IPS-18a (cell line): Measurements from ENCODE around the gene UBASH3A.

Experiments used
- H3K27ac ChIP-seq: one replicate; pipeline ENCODE4 v1.5.1; 2013; ENCODE audit warnings: low read length
- H3K27me3 ChIP-seq: one replicate; pipeline ENCODE4 v1.6.1; 2013; ENCODE audit warnings: mild to moderate bottlenecking, low read length; ENCODE audit not compliant: control insufficient read depth, insufficient read depth
- H3K36me3 ChIP-seq: one replicate; pipeline ENCODE4 v1.6.1; 2013; ENCODE audit warnings: low read depth, low read length; ENCODE audit not compliant: control insufficient read depth
- H3K4me1 ChIP-seq: one replicate; pipeline ENCODE4 v1.6.1; 2013; ENCODE audit warnings: low read depth, low read length; ENCODE audit not compliant: control insufficient read depth
- H3K4me3 ChIP-seq: one replicate; pipeline ENCODE4 v1.5.1; 2013; ENCODE audit warnings: low read length
- H3K9ac ChIP-seq: one replicate; pipeline ENCODE4 v1.6.1; 2013; ENCODE audit warnings: mild to moderate bottlenecking, low read length, moderate library complexity
- H3K9me3 ChIP-seq: one replicate; pipeline ENCODE4 v1.6.1; 2013; ENCODE audit warnings: low read depth, low read length; ENCODE audit not compliant: control insufficient read depth

The UBASH3A gene

GRCh38 chr21:42393443-42393950 lies 10.2 kb upstream of the UBASH3A start:
- H3K9me3 ChIP-seq = no peaks in the 10 kb centered on the region
- H3K36me3 ChIP-seq = no peaks in the 10 kb centered on the region
- no peak overlapping the region for H3K4me3 ChIP-seq
- H3K9ac ChIP-seq = no peak overlapping the region
- H3K4me1 ChIP-seq = peaks cover 11% of the 10 kb centered on the region
- no peaks in the 10 kb centered on the region for H3K27me3 ChIP-seq
- H3K27ac ChIP-seq = no peak overlapping the region

- H3K9ac ChIP-seq = no peak overlapping the region
- no peaks in the 10 kb centered on the region for H3K27me3 ChIP-seq
- no peak overlapping the region for H3K27ac ChIP-seq
These were observed 8.4 kb upstream of the UBASH3A start for GRCh38 chr21:42395302-42395701.

GRCh38 chr21:42395905-42396651 lies 7.6 kb upstream of the UBASH3A start, which contains the start of gene TMPRSS3:
Gene TMPRSS3, minus strand, starts transcription at chr21:42396052. Its CDS starts 635 bp downstream, at chr21:42395417.
- no peaks in the 10 kb centered on the region for H3K4me1 ChIP-seq
- H3K9ac ChIP-seq = no peak within 1 kb of the TSS
- H3K9me3 ChIP-seq = no peaks in the 10 kb centered on the region
- H3K4me3 ChIP-seq = no peak within 1 kb of the TSS
- H3K27me3 ChIP-seq = no peaks in the 10 kb centered on the region
- H3K27ac ChIP-seq = no peak within 1 kb of the TSS
- H3K36me3 ChIP-seq = no peaks in the 10 kb centered on the region

More at GRCh38 chr21:42395302-42395701, 8.4 kb upstream of the UBASH3A start:
- no peaks in the 10 kb centered on the region for H3K9me3 ChIP-seq
- no peaks in the 10 kb centered on the region for H3K4me1 ChIP-seq
- no peak overlapping the region for H3K4me3 ChIP-seq
- H3K36me3 ChIP-seq = no peaks in the 10 kb centered on the region

GRCh38 chr21:42396799-42397745 lies 6.6 kb upstream of the UBASH3A start:
- H3K9me3 ChIP-seq = no peaks in the 10 kb centered on the region
- H3K4me3 ChIP-seq = no peak overlapping the region
- H3K36me3 ChIP-seq = no peaks in the 10 kb centered on the region
- no peak overlapping the region for H3K27ac ChIP-seq
- H3K27me3 ChIP-seq = no peaks in the 10 kb centered on the region
- no peak overlapping the region for H3K9ac ChIP-seq
- no peaks in the 10 kb centered on the region for H3K4me1 ChIP-seq

GRCh38 chr21:42397746-42398394 lies 5.8 kb upstream of the UBASH3A start:
- H3K9me3 ChIP-seq = no peaks in the 10 kb centered on the region
- no peaks in the 10 kb centered on the region for H3K4me1 ChIP-seq
- H3K36me3 ChIP-seq = no peaks in the 10 kb centered on the region
- H3K4me3 ChIP-seq = no peak overlapping the region
- no peaks in the 10 kb centered on the region for H3K27me3 ChIP-seq
- no peak overlapping the region for H3K27ac ChIP-seq
- no peak overlapping the region for H3K9ac ChIP-seq

GRCh38 chr21:42398436-42399028 lies 5.2 kb upstream of the UBASH3A start:
- H3K9ac ChIP-seq = no peak overlapping the region
- no peak overlapping the region for H3K4me3 ChIP-seq
- H3K27me3 ChIP-seq = no peaks in the 10 kb centered on the region
- no peaks in the 10 kb centered on the region for H3K4me1 ChIP-seq
- no peaks in the 10 kb centered on the region for H3K9me3 ChIP-seq
- H3K36me3 ChIP-seq = no peaks in the 10 kb centered on the region
- H3K27ac ChIP-seq = no peak overlapping the region

- Histone ChIP-seq H3K27ac (no peak overlapping the region), H3K4me1 (no peaks in the 10 kb centered on the region), H3K4me3 (no peak overlapping the region), H3K9ac (no peak overlapping the region), H3K27me3 (no peaks in the 10 kb centered on the region), H3K36me3 (no peaks in the 10 kb centered on the region), H3K9me3 (no peaks in the 10 kb centered on the region)
These were observed 3.2 kb upstream of the UBASH3A start for GRCh38 chr21:42400525-42400924.

GRCh38 chr21:42401154-42401553 lies 2.5 kb upstream of the UBASH3A start:
- H3K36me3 ChIP-seq = no peaks in the 10 kb centered on the region
- no peaks in the 10 kb centered on the region for H3K27me3 ChIP-seq

GRCh38 chr21:42401820-42402251 lies 1.9 kb upstream of the UBASH3A start:
- Histone ChIP-seq H3K27ac (no peak overlapping the region), H3K9me3 (no peaks in the 10 kb centered on the region), H3K4me1 (no peaks in the 10 kb centered on the region), H3K9ac (no peak overlapping the region), H3K27me3 (no peaks in the 10 kb centered on the region), H3K36me3 (no peaks in the 10 kb centered on the region), H3K4me3 (no peak overlapping the region)

More at GRCh38 chr21:42401154-42401553, 2.5 kb upstream of the UBASH3A start:
- Histone ChIP-seq H3K9me3 (no peaks in the 10 kb centered on the region), H3K27ac (no peak overlapping the region), H3K4me3 (no peak overlapping the region), H3K9ac (no peak overlapping the region), H3K4me1 (no peaks in the 10 kb centered on the region)

GRCh38 chr21:42404539-42404938 lies 837 bp downstream of the UBASH3A start:
- H3K9me3 ChIP-seq = no peaks in the 10 kb centered on the region
- H3K27me3 ChIP-seq = no peaks in the 10 kb centered on the region
- H3K4me3 ChIP-seq = no peak overlapping the region
- H3K27ac ChIP-seq = no peak overlapping the region
- no peaks in the 10 kb centered on the region for H3K4me1 ChIP-seq
- no peak overlapping the region for H3K9ac ChIP-seq
- no peaks in the 10 kb centered on the region for H3K36me3 ChIP-seq
